Measurements from ENCODE around the gene SOX5. TPM values are rescaled to one million over a fixed set of nuclear protein-coding genes. Genes with fewer than 3 reads are reported as not detected.
"Not testable (repeated sequence)": the region's sequence is repeated elsewhere in the genome, so short reads cannot be mapped to it uniquely, and the experiment has no call there.

The SOX5 gene
- total RNA-seq, 1 donor from 2014 or later: 2.9 TPM

- intact Hi-C loops (cut with micrococcal nuclease): no loop called here
Measured at GRCh38 chr12:23504043-23504442, 445.4 kb downstream of the SOX5 start.

GRCh38 chr12:23503544-23503943 is 445.9 kb downstream of the SOX5 start:
- no peak overlapping the region for H3K4me3 ChIP-seq
- no peaks in the 10 kb centered on the region for H3K27me3 ChIP-seq (ENCODE audit: low read depth)
- no peak for DNase-seq
- TF ChIP-seq CTCF (IDR thresholded peaks at IDR 0.05; ENCODE audit: borderline replicate concordance): no peak
- H3K9me3 ChIP-seq (replicated peaks): peaks cover 19% of the 10 kb centered on the region
- H3K36me3 ChIP-seq: no peaks in the 10 kb centered on the region
- no peaks in the 10 kb centered on the region for H3K4me1 ChIP-seq
- intact Hi-C loops (cut with micrococcal nuclease): no loop called here
- H3K27ac ChIP-seq (replicated peaks): no peak overlapping the region

More at GRCh38 chr12:23504043-23504442, 445.4 kb downstream of the SOX5 start:
- no peak for DNase-seq
- no peaks in the 10 kb centered on the region for H3K27me3 ChIP-seq (ENCODE audit: low read depth)
- no peak overlapping the region for H3K4me3 ChIP-seq
- H3K4me1 ChIP-seq: no peaks in the 10 kb centered on the region
- H3K9me3 ChIP-seq (replicated peaks): peaks cover 14% of the 10 kb centered on the region
- no peak overlapping the region for H3K27ac ChIP-seq (replicated peaks)
- H3K36me3 ChIP-seq: no peaks in the 10 kb centered on the region
- TF ChIP-seq CTCF (IDR thresholded peaks at IDR 0.05; ENCODE audit: borderline replicate concordance): no peak

GRCh38 chr12:23502259-23502658 is 447.2 kb downstream of the SOX5 start:
- Histone ChIP-seq H3K27me3 (ENCODE audit: low read depth) (no peaks in the 10 kb centered on the region), H3K36me3 (no peaks in the 10 kb centered on the region), H3K4me1 (no peaks in the 10 kb centered on the region), H3K4me3 (no peak overlapping the region), H3K27ac (replicated peaks) (no peak overlapping the region), H3K9me3 (replicated peaks) (peaks cover 24% of the 10 kb centered on the region)
- DNase-seq: no peak
- TF ChIP-seq CTCF (IDR thresholded peaks at IDR 0.05; ENCODE audit: borderline replicate concordance): no peak
- intact Hi-C loops (cut with micrococcal nuclease): no loop called here

GRCh38 chr12:23495472-23495871 is 454.0 kb downstream of the SOX5 start:
- intact Hi-C loops (cut with micrococcal nuclease): no loop called here
- no peaks in the 10 kb centered on the region for H3K4me1 ChIP-seq
- no peaks in the 10 kb centered on the region for H3K36me3 ChIP-seq
- H3K4me3 ChIP-seq: no peak overlapping the region
- DNase-seq: no peak
- H3K27me3 ChIP-seq (ENCODE audit: low read depth): no peaks in the 10 kb centered on the region
- no peak for TF ChIP-seq CTCF (IDR thresholded peaks at IDR 0.05; ENCODE audit: borderline replicate concordance)
- H3K9me3 ChIP-seq (replicated peaks): peaks cover 33% of the 10 kb centered on the region
- no peak overlapping the region for H3K27ac ChIP-seq (replicated peaks)

GRCh38 chr12:23493672-23494071 is 455.8 kb downstream of the SOX5 start:
- H3K36me3 ChIP-seq: no peaks in the 10 kb centered on the region
- no peak overlapping the region for H3K27ac ChIP-seq (replicated peaks)
- TF ChIP-seq CTCF (IDR thresholded peaks at IDR 0.05; ENCODE audit: borderline replicate concordance): no peak
- DNase-seq: no peak
- intact Hi-C loops (cut with micrococcal nuclease): no loop called here
- no peak overlapping the region for H3K4me3 ChIP-seq
- H3K27me3 ChIP-seq (ENCODE audit: low read depth): no peaks in the 10 kb centered on the region
- peaks cover 32% of the 10 kb centered on the region for H3K9me3 ChIP-seq (replicated peaks)
- H3K4me1 ChIP-seq: no peaks in the 10 kb centered on the region

- peaks cover 26% of the 10 kb centered on the region for H3K9me3 ChIP-seq (replicated peaks)
- H3K27me3 ChIP-seq (ENCODE audit: low read depth); H3K27ac ChIP-seq (replicated peaks); H3K4me1 ChIP-seq; intact Hi-C loops (cut with micrococcal nuclease); DNase-seq; H3K36me3 ChIP-seq; H3K4me3 ChIP-seq: not testable (repeated sequence)
Measured at GRCh38 chr12:23491029-23491428, 458.4 kb downstream of the SOX5 start.

All from left ventricle myocardium inferior (tissue), 1 donor.